ENCODE measurements around the gene DUSP9.

DUSP9 gene

DNA sequence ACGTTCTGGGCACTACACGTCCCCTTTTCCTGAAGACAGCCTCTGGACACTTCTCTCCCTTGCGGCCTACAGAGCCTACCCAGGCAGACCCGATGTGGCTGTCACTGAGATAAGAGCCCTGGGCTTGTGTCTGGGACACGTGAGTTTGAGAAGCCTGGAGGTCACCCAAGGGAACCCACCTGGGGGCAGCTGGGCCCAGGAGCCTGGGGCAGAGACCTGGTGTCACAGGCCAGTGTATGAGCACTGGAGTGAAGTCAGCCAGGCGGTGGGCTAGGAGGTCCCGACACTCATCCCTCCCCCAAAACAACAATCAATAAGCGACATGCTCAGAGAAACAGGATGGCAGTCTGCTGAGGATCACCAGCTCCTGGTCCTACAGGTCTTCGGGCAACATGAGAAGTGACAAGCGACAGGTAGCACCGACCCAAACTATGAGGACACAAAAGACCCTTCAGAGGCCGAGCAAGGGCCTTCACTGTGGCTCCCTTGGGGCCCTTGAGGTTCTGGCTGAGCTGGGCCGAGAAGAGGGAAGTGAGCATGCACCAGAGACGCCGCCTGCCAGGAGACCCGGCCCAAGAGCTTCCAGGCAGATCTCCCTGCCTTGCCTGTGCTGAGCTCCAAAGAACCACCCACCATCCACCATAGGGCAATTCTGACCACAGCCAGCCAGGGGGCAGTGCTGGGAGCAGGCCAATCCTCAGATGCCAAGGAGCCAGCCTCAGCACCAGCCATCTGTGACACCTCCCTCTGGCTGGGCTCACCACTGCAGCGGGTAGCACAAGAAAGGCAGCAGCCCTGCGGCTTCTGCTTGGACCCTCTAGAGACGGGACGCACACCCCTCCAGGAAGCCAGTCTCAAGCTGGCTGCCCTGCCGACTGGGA lies 11.0 kb upstream of the DUSP9 start:
- in situ Hi-C loops (cut with MboI; ENCODE audit: low sequenced_read_pairs) = no loop called here

DNA sequence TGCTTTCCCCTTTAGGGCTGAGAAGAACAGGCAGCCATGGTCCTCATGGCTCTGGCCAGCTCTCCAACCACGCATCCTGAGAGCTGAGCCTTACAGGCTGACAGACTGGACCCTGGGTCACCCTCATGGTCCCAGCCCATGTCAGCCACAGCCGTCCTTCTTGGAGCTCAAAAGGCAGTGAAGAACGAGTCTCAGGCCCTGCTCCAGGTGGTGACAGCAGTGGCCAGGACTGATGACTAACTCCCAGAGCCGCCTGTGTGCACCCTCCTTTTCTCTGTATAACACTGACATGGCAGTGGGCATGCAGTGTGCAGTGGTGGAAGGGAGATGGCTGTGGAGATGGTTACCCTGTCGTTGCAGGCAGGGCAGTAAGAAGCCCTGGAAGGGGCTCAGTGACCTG lies 10.3 kb upstream of the DUSP9 start:
- in situ Hi-C loops (cut with MboI; ENCODE audit: low sequenced_read_pairs) = no loop called here

DNA sequence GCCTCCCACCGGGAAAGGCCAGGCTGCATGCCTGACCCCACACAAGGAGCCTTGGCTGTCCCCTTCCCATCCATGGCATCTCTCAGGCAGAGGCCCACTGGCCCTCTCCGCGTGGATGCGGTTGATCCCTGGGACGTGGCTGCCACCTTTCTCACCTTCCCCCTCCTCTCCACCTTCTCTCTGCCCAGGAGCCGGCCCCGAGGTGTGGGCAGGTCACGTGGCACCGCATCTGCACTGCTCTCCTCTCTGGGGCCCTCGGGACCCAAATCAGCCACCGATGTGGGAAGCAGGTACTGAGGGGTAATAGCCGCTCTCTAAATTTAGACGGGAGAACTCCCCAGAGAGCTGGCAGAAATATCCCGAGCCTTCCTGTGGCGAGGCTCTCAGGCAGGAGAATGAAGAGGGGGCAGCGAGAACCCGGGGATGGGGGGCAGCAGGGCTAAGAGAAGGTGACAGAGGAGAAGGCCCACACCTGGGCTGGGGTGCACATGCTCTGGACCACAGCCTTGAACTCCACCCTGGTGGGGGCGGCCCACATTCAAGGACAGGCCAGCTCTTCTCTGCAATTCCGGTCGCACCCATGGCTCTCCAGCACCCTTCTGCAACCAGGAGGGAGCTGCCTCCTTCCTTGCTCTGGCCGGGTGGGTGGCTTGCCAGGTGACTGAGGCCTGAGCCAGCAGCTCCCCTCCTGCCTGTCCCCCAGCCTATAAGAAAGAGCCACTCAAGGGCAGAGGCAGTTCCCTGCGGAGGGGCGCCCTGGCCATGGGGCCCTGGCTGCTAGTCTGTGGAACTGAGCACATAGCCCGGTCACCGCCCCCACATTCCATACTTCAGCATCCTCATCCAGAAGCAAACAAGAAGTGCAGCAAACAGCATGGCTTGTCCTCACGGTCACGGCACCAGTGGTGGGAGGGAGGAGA lies 9.6 kb upstream of the DUSP9 start:
- in situ Hi-C loops (cut with MboI; ENCODE audit: low sequenced_read_pairs) = no loop called here

DNA sequence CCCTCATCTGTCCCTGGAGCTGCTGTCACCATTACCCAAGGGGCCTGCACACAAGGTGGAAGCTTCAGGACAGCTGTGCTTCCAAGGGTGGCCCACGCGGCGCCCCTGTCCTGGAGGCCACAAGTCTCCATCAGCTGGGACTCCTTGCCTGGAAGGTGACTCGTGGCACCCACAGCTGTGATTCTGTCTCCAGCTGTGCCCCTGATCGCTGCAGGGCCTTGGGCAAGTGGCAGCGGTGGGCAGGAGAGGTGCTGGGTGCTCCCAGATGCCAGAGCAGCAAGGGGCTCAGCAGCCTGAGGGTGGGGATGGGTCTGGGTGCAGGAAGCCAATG lies 9.0 kb upstream of the DUSP9 start:
- in situ Hi-C loops (cut with MboI; ENCODE audit: low sequenced_read_pairs) = no loop called here

DNA sequence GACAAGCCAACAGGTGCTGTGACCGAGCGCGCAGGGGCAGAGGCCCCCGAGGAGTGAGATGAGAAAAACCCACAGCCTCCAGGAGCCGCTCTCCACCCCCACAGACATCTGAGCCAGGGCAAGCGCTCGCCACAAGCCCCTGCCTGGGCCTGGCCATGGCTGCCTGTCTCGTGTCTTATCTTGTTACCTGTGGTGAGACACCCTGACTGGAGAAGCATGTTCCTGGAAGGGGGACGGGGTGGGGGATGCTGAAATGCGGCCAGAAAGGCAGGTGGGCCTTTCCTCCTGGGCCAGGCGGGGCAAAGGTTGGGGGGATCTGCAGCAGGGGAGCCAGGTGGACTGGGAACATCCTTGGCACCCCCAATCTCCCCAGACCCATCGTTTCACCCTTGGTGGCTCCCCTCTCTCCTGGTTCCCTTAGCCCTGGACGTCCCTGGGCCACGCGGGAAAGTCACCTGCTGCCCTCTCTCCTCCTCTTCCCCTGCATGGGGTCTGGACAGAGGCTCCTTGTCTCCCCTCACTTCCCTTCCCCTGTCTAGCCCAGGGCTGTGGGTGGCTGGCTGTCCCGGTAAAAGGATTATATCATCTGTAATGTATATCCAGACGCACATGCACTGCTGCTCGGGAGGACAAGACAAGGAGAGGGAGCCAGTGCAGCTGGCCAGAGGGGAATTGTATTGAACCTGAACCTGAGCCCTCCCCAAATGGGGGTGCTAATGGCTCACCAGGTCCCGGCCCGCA lies 8.4 kb upstream of the DUSP9 start:
- in situ Hi-C loops (cut with MboI; ENCODE audit: low sequenced_read_pairs) = no loop called here

DNA sequence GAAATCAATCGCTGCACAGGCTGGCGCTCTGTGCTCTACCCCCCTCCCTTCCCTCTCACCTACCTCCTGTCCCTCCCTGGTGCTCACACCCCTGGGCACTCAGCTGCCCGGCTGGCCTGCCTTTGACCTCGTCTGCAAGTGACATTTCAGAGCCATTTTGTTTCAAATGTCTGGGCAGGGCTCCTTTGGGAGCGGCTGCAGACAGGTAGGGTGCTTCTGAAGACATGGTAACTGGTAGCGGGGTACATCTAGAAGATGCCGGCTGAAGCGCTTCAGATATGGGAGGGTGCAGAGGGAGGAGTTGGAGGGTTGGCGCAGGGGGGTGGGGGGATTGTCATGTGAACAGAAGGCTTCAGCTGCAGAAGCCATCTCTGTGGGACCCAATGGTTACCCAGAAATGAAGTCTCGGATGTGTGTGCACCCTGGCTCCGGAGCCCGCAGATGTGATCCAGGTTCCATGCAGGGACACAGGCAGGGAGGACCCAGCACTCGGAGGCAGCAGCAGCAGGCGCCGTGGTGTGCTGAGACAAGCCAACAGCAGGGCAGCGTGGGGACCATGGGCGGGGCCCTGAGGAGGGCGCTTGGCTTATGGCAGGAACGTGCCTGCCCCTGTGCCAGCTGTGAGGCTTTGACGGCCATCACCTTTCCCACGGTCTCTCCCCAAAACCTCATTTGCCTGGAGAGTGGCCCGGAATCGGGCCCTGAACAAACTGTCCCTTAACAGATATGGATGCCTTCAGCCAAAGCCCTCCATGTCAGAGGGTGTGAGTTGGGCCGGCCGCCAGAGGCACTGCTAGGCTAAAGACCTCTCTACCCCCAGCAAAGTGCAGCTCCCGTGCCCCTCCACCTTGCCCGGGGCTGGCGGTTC lies 7.6 kb upstream of the DUSP9 start:
- in situ Hi-C loops (cut with MboI; ENCODE audit: low sequenced_read_pairs) = no loop called here

DNA sequence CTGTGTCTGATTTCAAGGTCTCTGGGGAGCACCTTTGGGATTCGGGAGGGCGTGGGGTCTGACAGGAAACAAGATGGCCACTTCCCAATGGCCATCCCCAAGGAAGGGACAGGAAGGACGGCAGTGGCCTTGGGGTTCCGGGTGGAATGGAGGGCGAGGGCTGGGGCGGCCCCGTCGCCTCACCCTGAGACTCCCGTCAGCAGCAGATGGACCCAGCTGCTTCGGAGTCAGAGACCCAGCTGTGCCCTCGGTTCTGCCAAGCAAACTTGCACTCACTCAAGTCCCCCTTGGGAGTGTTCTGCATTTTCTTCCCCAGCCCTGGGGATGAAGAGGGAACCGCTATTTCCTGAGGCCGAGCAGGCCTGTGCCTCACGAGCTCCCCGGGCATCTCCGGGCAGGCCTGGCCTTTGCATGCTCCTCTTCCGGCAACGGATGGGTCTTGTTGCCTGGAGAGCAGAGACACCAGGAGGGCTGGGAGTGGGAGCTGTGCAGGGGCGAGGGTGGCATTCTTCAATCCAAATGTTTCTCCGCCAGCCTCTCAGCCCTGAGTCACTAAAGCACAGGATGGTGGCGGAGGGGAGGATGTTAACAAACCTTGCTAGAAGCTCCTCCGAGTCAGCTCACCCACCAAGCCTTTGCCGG lies 6.8 kb upstream of the DUSP9 start:
- in situ Hi-C loops (cut with MboI; ENCODE audit: low sequenced_read_pairs) = no loop called here

DNA sequence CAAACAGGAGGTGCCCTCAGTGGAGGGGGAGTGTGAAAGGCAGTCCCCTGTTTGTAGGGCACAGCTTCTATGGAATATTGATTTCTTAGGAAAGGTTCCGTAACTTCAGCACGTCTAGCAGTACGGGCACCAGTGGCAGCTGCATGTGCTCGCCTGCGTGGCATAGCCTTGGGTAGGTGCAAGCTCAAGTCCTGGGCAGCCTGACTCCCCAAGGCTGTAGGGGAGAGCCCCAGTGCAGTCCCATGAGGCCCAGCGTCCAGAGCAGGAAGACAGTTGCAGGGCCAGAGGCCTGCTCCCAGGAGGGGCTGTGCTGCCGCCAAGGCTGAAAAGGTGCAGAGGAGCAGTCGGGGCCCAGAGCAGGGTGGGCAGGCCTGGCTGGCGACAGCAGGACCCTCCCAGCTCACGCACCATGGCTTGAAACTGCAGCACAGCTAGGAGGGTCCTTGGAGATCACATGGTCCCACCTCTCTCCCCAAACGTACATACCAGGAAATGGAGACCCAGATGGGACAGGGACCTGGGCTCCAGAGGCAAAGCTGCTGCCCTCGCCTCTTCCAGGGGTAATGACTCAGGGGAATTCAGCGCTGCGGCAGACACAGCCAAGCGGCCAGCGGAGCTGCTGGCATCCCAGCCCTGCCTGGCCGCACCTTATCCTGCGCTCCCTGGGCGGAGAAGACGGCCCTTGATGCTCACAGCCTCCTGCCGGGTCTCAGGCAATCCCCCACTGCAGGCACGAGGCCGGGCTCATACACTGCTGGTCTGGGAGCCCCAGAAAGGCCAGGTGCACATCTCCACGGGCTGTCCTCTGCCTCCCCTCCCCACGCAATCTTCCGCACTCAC lies 6.0 kb upstream of the DUSP9 start:
- in situ Hi-C loops (cut with MboI; ENCODE audit: low sequenced_read_pairs) = no loop called here

DNA sequence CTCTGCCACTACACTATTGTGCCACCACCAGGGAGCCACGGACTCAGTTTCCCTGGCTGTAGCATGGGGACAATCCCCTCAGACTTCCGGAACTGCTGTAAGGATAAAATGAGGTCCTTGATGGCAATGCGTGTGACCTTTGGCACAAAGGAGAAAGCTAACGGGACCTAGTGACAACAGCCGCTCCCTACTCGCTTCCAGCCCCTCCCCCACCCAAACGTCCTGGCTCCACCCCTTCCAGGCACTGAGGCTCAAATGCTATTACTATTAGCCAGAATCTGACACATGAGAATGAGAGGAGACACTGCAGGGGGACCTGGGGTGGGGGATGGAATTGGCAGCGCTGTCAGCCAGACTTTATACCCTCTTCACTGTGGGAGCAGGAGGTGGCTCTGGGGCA lies 5.4 kb upstream of the DUSP9 start:
- in situ Hi-C loops (cut with MboI; ENCODE audit: low sequenced_read_pairs) = no loop called here

DNA sequence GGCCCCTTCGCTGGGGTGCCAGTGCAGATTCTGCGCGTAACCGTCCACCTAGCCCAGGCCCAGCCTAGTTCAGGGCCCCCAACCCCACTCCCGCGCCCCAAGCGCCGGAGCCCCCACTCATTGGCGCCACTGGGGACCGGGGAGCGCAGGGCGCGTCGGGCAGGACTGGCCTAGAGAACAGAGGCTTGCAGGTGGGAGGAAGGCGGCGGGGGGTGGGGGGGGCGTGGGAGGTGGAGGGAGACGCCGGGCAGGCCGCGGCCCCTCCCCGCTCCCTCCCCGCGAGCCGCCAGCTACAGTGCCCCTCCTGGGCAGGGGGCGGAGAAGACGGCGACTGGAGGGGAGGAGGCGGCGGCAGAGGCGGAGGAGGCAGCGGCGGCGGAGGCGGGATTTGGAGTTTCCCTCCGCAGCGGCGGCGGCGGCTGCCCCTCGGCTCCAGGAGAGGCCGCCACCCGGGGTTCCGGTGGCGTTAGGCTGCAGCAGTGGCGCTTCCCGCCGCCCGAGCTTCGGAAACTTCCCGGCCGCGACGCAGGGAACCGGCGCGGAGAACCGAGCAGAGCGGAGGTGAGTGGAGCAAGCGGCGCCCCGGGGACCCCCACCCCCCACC lies 4.8 kb upstream of the DUSP9 start:
- in situ Hi-C loops (cut with MboI; ENCODE audit: low sequenced_read_pairs) = no loop called here

DNA sequence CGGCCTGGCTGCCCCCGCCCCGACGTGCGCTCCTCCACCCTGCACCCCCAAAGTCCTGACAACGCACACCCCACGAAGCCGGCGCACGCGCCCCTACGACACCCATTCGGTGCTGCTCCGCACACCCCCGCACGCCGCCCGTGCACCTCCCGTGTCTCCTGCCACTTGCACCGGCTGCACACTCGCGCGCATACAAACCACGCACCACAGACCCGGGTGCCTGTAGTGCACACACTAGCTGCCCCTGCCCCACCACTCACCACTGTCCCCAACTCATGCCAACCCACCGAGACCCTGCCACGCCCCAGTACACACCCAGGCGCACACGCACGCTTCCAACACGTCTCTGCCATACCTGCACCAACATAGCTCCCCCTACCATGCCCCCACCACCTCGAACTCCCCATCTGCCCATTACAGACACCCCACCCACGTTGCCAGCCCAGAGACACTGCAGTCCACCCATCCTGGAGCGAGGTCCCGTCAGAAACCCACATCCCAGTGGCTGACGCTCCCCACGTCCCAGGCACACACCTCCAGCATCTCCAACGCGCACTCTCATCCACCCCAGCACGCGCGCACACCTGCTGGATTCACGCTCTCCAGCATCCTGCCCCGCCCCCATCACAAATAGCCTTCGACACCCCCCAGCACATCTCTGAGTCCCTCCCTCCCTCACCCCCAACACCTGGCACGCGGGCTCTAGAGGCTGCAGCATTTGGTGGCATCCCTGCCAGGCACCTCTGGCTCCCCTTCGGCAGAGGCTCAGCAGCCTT lies 4.2 kb upstream of the DUSP9 start:
- in situ Hi-C loops (cut with MboI; ENCODE audit: low sequenced_read_pairs) = no loop called here

DNA sequence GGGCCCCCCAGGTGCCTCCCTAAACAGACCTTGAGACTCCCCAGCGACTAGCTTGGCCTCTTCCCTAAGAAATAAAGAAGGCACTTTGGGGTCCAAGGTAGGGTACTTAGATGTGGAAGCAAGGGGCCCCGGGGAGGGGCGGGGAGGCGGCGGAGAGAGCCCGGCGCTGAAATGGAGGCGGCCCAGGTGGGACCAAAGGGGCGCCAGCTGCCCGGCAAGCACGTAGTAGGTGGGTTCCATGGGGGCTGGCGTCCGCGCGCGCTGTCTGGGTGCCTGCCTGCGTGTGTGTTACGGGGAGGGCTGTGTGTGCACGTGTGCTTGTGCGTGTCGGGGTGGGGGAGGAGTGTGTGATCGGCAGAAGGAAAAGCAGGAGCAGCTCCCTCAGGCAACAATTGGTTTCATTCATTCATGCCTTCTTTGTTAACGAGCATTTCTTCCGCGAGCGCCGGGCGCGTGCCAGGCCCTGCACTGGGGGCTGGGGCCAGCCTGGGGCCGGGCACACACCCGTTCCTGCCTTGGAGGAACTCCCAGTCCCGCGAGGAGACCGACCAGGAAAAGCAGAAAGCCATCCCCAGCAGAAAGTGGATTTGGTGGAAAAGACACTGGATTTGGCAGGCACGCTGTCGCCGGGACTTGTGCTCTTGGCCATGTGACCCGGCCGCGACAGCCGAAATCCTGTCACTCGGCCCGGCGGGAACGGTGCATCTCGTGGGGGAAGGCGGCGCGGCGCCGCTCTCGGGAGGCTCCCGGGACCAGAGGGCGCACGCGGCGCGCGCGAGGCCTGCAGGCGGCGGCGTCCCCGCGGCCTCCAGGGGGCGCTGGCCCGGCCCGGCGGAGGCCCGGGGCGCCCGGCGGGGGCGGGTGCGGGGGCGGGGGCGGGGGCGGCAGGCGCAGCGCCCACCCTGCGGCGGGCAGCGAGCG lies 3.3 kb upstream of the DUSP9 start:
- in situ Hi-C loops (cut with MboI; ENCODE audit: low sequenced_read_pairs) = no loop called here

DNA sequence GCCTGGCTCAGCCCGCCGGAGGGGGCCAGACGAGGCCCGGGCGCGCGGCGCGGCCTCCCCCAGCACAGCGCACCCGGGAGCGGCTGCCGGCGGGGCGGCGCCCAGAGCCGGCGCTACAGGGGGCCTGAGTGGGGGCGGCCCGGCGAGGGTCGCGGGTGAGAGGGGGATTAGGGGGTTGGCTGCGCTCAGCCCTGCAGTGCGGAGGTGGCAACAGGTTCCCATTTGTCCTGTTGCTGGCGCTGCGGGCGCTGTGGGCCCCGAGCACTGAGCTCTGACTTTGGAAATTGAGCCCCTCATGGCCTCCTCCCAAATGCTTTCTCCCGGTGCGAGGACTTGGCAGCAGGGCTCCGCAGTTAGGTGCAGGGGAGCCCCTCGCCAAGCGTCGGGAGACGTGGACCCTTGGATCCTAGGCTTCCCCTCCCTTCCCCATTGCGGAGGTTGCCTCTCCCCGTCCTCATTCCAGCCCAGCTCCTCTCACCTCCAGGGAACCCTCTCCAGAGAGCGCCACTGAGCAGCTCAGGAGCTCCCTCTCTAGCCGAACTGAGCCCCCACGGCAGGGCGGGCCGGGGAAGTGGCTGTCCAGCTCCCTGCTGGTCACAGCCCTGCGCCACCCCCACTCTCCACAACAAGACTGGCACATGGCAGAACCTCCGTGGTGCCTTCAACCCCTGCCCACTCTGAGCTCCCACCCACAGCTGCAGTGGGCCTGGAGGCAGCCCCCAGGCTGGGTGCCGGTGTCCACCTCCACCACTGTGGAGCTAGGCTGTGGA lies 2.5 kb upstream of the DUSP9 start:
- in situ Hi-C loops (cut with MboI; ENCODE audit: low sequenced_read_pairs) = no loop called here

DNA sequence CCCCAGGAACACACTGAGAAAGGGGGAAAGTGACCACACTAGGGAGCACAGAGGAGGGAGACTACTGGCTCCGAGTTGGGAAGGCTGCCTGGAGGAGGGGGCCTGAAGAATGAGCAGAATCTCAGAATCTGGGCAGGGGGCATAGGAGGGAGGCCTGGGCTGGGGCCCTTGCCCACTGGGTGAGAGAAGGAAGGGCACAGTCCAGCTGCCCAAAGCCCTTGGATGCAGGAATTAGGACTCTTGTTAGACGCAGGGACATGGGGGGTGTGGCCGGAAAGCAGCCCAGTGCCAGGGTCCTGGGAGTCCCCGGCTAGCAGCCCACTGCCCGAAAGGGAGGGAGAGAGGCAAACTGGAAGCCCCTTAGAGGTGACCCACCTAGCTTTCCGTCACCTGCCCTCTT lies 1.9 kb upstream of the DUSP9 start:
- in situ Hi-C loops (cut with MboI; ENCODE audit: low sequenced_read_pairs) = no loop called here

DNA sequence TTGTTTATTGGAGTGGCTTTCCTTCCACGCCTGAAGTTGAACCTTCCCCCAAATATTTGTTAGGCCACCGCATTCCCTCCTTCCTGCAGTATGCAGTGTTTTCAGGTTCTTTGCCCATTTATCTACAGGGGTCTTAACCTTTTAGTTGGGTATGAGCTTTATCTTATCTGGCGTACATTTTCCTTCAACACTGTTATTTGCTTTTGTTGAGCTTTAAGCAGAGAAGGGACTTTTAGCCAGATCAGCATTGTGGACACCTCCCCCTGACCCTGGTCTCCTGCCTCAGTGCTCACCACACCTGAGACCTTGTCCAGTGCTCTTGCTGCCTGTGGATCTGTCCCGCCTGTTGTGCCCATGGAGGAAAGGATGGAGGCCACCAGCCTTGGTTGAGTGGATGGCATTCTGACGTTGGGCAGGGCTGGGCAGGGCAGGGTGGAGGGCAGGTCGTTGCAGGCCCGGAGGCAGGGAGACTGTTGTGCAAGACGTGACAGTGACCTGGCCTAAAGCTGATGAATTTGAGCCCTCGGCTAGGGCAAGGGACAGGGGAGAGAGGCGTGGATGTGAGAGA lies 998 bp upstream of the DUSP9 start:
- in situ Hi-C loops (cut with MboI; ENCODE audit: low sequenced_read_pairs) = no loop called here
